ENCODE results near the gene FRMPD4.

DNA sequence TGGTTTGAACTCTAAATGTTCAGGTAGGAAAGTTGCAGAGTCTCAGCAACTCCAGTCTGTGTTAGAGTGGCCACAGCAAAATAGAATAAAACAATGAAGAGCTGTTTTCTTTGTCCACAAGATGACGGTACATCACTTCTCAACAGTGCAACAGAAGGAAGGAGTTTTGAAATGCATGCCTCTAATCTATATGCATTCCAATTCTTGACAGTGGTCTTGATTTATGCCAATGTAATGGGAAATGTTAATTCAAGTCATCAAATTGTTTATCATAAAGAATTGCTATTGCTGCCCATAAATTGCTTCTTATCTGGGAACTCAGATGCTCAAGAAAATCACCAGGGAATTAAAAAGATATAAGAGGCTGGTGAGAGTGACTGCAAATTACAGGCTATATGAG, 457.4 kb downstream of the FRMPD4 start:
- TF ChIP-seq, protein P1, sequence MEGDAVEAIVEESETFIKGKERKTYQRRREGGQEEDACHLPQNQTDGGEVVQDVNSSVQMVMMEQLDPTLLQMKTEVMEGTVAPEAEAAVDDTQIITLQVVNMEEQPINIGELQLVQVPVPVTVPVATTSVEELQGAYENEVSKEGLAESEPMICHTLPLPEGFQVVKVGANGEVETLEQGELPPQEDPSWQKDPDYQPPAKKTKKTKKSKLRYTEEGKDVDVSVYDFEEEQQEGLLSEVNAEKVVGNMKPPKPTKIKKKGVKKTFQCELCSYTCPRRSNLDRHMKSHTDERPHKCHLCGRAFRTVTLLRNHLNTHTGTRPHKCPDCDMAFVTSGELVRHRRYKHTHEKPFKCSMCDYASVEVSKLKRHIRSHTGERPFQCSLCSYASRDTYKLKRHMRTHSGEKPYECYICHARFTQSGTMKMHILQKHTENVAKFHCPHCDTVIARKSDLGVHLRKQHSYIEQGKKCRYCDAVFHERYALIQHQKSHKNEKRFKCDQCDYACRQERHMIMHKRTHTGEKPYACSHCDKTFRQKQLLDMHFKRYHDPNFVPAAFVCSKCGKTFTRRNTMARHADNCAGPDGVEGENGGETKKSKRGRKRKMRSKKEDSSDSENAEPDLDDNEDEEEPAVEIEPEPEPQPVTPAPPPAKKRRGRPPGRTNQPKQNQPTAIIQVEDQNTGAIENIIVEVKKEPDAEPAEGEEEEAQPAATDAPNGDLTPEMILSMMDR (conservative IDR thresholded peaks at IDR 0.05), result no peak
- no peak for TF ChIP-seq EZH2 (IDR thresholded peaks at IDR 0.05; ENCODE audit: low read depth)

Data from PC-9 (cell line).